CD4-positive, alpha-beta T cell (primary cell): ENCODE measurements around the gene ANO4. TPM values are rescaled to one million over a fixed set of nuclear protein-coding genes. Genes with fewer than 3 reads are reported as not detected.
"Not testable (repeated sequence)": the region's sequence is repeated elsewhere in the genome, so short reads cannot be mapped to it uniquely, and the experiment has no call there.

Source experiments
- ATAC-seq: fragments of 200-7000 bp; cut with Tn5 transposase; one replicate; pipeline ENCODE4 v1.10.0; 2022; ENCODE audit warnings: mild to moderate bottlenecking; ENCODE audit not compliant: poor library complexity
- CTCF ChIA-PET: fragments of 350-600 bp; sonication (Branson Sonifier 250); formaldehyde crosslinking; loops from one replicate; lab custom pipeline; 2021; ENCODE audit warnings: antibody characterized with exemption, inconsistent platforms; lab: Charles Lee
- POLR2A ChIA-PET: fragments of 350-600 bp; sonication (Branson Sonifier 250); formaldehyde crosslinking; loops from one replicate; lab custom pipeline; 2021; ENCODE audit warnings: antibody characterized with exemption, inconsistent platforms; lab: Charles Lee
- DNase-seq, 14 experiments: peaks; one replicate each; pipeline ENCODE4 v3.0.0-alpha.2; 2013 to 2020; ENCODE audit warnings: mixed read lengths in 2 of 14
- H3K27ac ChIP-seq, 2 donors: one replicate each; pipeline versions ENCODE4 v1.5.1 to v1.7.0; 2013; ENCODE audit warnings: low read length in 2 of 2, low read depth in 1 of 2, mild to moderate bottlenecking in 1 of 2
- H3K27me3 ChIP-seq, 2 experiments: 1 replicate in 1 of 2; 2 replicates in 1 of 2; pipeline versions ENCODE4 v1.6.1 to v1.7.0; 2013; ENCODE audit warnings: low read length in 2 of 2, control low read depth in 1 of 2, mild to moderate bottlenecking in 1 of 2, moderate library complexity in 1 of 2; ENCODE audit not compliant: insufficient read depth in 2 of 2, control insufficient read depth in 1 of 2
- H3K36me3 ChIP-seq: one replicate; pipeline ENCODE4 v1.6.1; 2013; ENCODE audit warnings: low read length, control low read depth; ENCODE audit not compliant: insufficient read depth
- H3K4me1 ChIP-seq: one replicate; pipeline ENCODE4 v1.6.1; 2013; ENCODE audit warnings: low read length, control low read depth; ENCODE audit not compliant: insufficient read depth
- H3K4me3 ChIP-seq: one replicate; pipeline ENCODE4 v1.5.1; 2013; ENCODE audit warnings: mild to moderate bottlenecking, low read length, moderate library complexity
- H3K9me3 ChIP-seq, 2 experiments: 1 replicate in 1 of 2; 2 replicates in 1 of 2; pipeline versions ENCODE4 v1.6.1 to v1.7.0; 2013; ENCODE audit warnings: low read length in 2 of 2, mild to moderate bottlenecking in 2 of 2, control low read depth in 1 of 2, moderate library complexity in 1 of 2; ENCODE audit not compliant: control insufficient read depth in 1 of 2, insufficient read depth in 1 of 2
- H3K27ac Mint-ChIP-seq: one replicate; pipeline ENCODE4 v1.8.0; 2020; ENCODE audit warnings: mixed read lengths
- H3K27me3 Mint-ChIP-seq: one replicate; pipeline ENCODE4 v1.8.0; 2021; ENCODE audit warnings: mixed read lengths
- H3K36me3 Mint-ChIP-seq: one replicate; pipeline ENCODE4 v1.8.0; 2021; ENCODE audit warnings: low read depth, mixed read lengths
- H3K4me1 Mint-ChIP-seq: one replicate; pipeline ENCODE4 v1.8.0; 2021; ENCODE audit warnings: low read depth, mixed read lengths
- H3K4me3 Mint-ChIP-seq: one replicate; pipeline ENCODE4 v1.8.0; 2020; ENCODE audit warnings: mild to moderate bottlenecking, mixed read lengths
- H3K9me3 Mint-ChIP-seq: one replicate; pipeline ENCODE4 v1.8.0; 2020; ENCODE audit warnings: mixed read lengths
- CTCF ChIP-seq: fragments of 200-600 bp; IDR thresholded peaks from one replicate; pipeline ENCODE4 v1.8.0; 2022; ENCODE audit warnings: antibody characterized with exemption, mild to moderate bottlenecking
- intact Hi-C, 2 experiments: fragments of 100-400 bp; cut with DNase I in 1 of 2; cut with micrococcal nuclease in 1 of 2; formaldehyde crosslinking; loops; one replicate each; pipeline versions ENCODE4 v1.15.1 to v1.9.0; 2023 to 2025; cut with DNase I, micrococcal nuclease
- total RNA-seq, 174 experiments: library from RNA in 2 of 174; stranded (reverse) in 2 of 174; gene quantifications; one replicate each; pipeline ENCODE4 v1.2.3 and lab custom pipeline; 2021 to 2026

Gene ANO4
- total RNA-seq, 2 experiments from 2014 or later = not detected

GRCh38 chr12:101055940-101056339 lies 261.4 kb downstream of the ANO4 start:
- intact Hi-C loops = no loop called here
- peaks cover 5% of the 10 kb centered on the region for H3K9me3 Mint-ChIP-seq
- no peaks in the 10 kb centered on the region for H3K27me3 Mint-ChIP-seq
- no peak overlapping the region for H3K27ac Mint-ChIP-seq
- ChIA-PET POLR2A (no interaction called here), CTCF (no interaction called here)
- no peaks in the 10 kb centered on the region for H3K4me1 ChIP-seq
- H3K4me3 Mint-ChIP-seq = no peak overlapping the region
- ATAC-seq = no peak
- no peaks in the 10 kb centered on the region for H3K4me1 Mint-ChIP-seq
- no peak for TF ChIP-seq CTCF
- no peak overlapping the region for H3K27ac ChIP-seq
- no peaks in the 10 kb centered on the region for H3K36me3 Mint-ChIP-seq
- H3K36me3 ChIP-seq = no peaks in the 10 kb centered on the region
- H3K9me3 ChIP-seq = no peaks in the 10 kb centered on the region
- no peak for DNase-seq
- H3K4me3 ChIP-seq = no peak overlapping the region
- no peaks in the 10 kb centered on the region for H3K27me3 ChIP-seq

- H3K4me3 Mint-ChIP-seq, H3K27ac ChIP-seq, H3K9me3 Mint-ChIP-seq, POLR2A ChIA-PET, intact Hi-C loops, H3K4me1 ChIP-seq, H3K36me3 ChIP-seq, H3K27me3 Mint-ChIP-seq, H3K27ac Mint-ChIP-seq, CTCF ChIA-PET, DNase-seq, H3K4me3 ChIP-seq, H3K36me3 Mint-ChIP-seq, H3K4me1 Mint-ChIP-seq, H3K27me3 ChIP-seq, ATAC-seq: not testable (repeated sequence)
- peaks cover 0 to 13% of the 10 kb centered on the region in 2 experiments for H3K9me3 ChIP-seq
These were observed 267.9 kb downstream of the ANO4 start for GRCh38 chr12:101062508-101062907.

- Histone ChIP-seq H3K36me3 (no peaks in the 10 kb centered on the region), H3K27ac (no peak overlapping the region), H3K9me3 (peaks cover 0 to 13% of the 10 kb centered on the region in 2 experiments), H3K27me3 (no peaks in the 10 kb centered on the region), H3K4me1 (no peaks in the 10 kb centered on the region), H3K4me3 (no peak overlapping the region)
- Mint-ChIP-seq H3K4me3 (no peak overlapping the region), H3K27me3 (no peaks in the 10 kb centered on the region), H3K4me1 (no peaks in the 10 kb centered on the region), H3K27ac (no peak overlapping the region), H3K36me3 (no peaks in the 10 kb centered on the region), H3K9me3 (peaks cover 2% of the 10 kb centered on the region)
- CTCF ChIA-PET = no interaction called here
- DNase-seq (no peak), ATAC-seq (no peak)
- intact Hi-C loops = no loop called here
- POLR2A ChIA-PET = no interaction called here
- no peak for TF ChIP-seq CTCF
These were observed 270.1 kb downstream of the ANO4 start for GRCh38 chr12:101064721-101065120.

- H3K4me1 ChIP-seq = no peaks in the 10 kb centered on the region
- no peak for TF ChIP-seq CTCF
- Mint-ChIP-seq H3K36me3 (no peaks in the 10 kb centered on the region), H3K4me3 (no peak overlapping the region), H3K27me3 (no peaks in the 10 kb centered on the region), H3K27ac (no peak overlapping the region), H3K4me1 (no peaks in the 10 kb centered on the region), H3K9me3 (peaks cover 3% of the 10 kb centered on the region)
- ATAC-seq = no peak
- H3K9me3 ChIP-seq = peaks cover 0 to 13% of the 10 kb centered on the region in 2 experiments
- no peaks in the 10 kb centered on the region for H3K36me3 ChIP-seq
- POLR2A ChIA-PET = no interaction called here
- no peaks in the 10 kb centered on the region for H3K27me3 ChIP-seq
- H3K4me3 ChIP-seq = no peak overlapping the region
- no peak for DNase-seq
- CTCF ChIA-PET = no interaction called here
- H3K27ac ChIP-seq = no peak overlapping the region
- intact Hi-C loops = no loop called here
These were observed 271.9 kb downstream of the ANO4 start for GRCh38 chr12:101066489-101066888.
